HepG2 (cell line): ENCODE data around the gene HNRNPL. TPM values are rescaled to one million over a fixed set of nuclear protein-coding genes. Genes with fewer than 3 reads are reported as not detected.
A peak's percentile ranks its signal among the peaks of the same experiment; 100 is the strongest.

Experiments used
- AGO1 ChIP-seq: fragments of 200-400 bp; formaldehyde crosslinking; IDR thresholded peaks from 2 replicates; pipeline ENCODE4 v1.6.1; 2017; ENCODE audit warnings: mild to moderate bottlenecking, low read depth, low read length, moderate library complexity; ENCODE audit not compliant: poor library complexity, severe bottlenecking
- BHLHE40 ChIP-seq: IDR thresholded peaks from 2 replicates; pipeline ENCODE4 v1.6.1; 2011; ENCODE audit warnings: low read length, improper control_type of control experiment
- BRCA1 ChIP-seq: sonication (generic); formaldehyde crosslinking; IDR thresholded peaks from 2 replicates; pipeline ENCODE4 v1.4.0; 2020; ENCODE audit warnings: missing genetic modification reagents
- CREM ChIP-seq, 2 experiments: sonication (generic) in 1 of 2; formaldehyde crosslinking in 1 of 2; IDR thresholded peaks; 2 replicates each; pipeline versions ENCODE4 v1.4.0 to v1.6.1; 2016 to 2020; ENCODE audit warnings: antibody characterized with exemption in 1 of 2, mild to moderate bottlenecking in 1 of 2, missing genetic modification reagents in 1 of 2
- FOXP4 ChIP-seq: sonication (generic); formaldehyde crosslinking; IDR thresholded peaks from 2 replicates; pipeline ENCODE4 v1.4.0; 2020; ENCODE audit warnings: missing genetic modification reagents
- KMT2B ChIP-seq: IDR thresholded peaks from 2 replicates; pipeline ENCODE4 v1.6.1; 2016; ENCODE audit warnings: missing genetic modification reagents, missing compliant biosample characterization
- MAZ ChIP-seq, 2 experiments: sonication (generic) in 1 of 2; formaldehyde crosslinking in 1 of 2; IDR thresholded peaks; 2 replicates each; pipeline versions ENCODE4 v1.5.0 to v1.6.1; 2012 to 2020; ENCODE audit warnings: low read depth in 2 of 2, mild to moderate bottlenecking in 2 of 2, borderline replicate concordance in 1 of 2, improper control_type of control experiment in 1 of 2, low read length in 1 of 2, missing genetic modification reagents in 1 of 2, moderate library complexity in 1 of 2
- U2AF2 ChIP-seq: fragments of 200-400 bp; formaldehyde crosslinking; IDR thresholded peaks from 2 replicates; pipeline ENCODE4 v1.6.1; 2017; ENCODE audit warnings: low read depth, mild to moderate bottlenecking, low read length
- ZBTB49 ChIP-seq: sonication (generic); formaldehyde crosslinking; IDR thresholded peaks from 2 replicates; pipeline ENCODE4 v1.4.0; 2020; ENCODE audit warnings: missing genetic modification reagents, borderline replicate concordance
- ZFP36L2 ChIP-seq: sonication (generic); formaldehyde crosslinking; IDR thresholded peaks from 2 replicates; pipeline ENCODE4 v1.4.0; 2020; ENCODE audit warnings: missing genetic modification reagents
- ZHX1 ChIP-seq: sonication (generic); formaldehyde crosslinking; IDR thresholded peaks from 2 replicates; pipeline ENCODE4 v1.8.1; 2022; ENCODE audit warnings: low read depth, mild to moderate bottlenecking, missing genetic modification reagents
- ZNF629 ChIP-seq: sonication (generic); formaldehyde crosslinking; conservative IDR thresholded peaks from 2 replicates; pipeline ENCODE4 v1.5.0; 2020; ENCODE audit warnings: missing genetic modification reagents
- ZNF75D ChIP-seq: sonication (generic); formaldehyde crosslinking; IDR thresholded peaks from 2 replicates; pipeline ENCODE4 v1.8.1; 2023; ENCODE audit warnings: missing genetic modification reagents, mild to moderate bottlenecking, borderline replicate concordance
- polyA plus RNA-seq, 8 experiments: library from polyadenylated mRNA; depleted of rRNA in 3 of 8; stranded (reverse) in 7 of 8; unstranded in 1 of 8; fragments of >200 nt; fragmentation: Illumina TruSeq in 4 of 8; extraction: Trizol in 4 of 8; gene quantifications; 2 replicates each; pipeline versions ENCODE4 v1.2.1 to v1.2.3, GENCODE V29; 2011 to 2016; ENCODE audit warnings: low read depth in 4 of 8, missing spikeins in 1 of 8, mixed read lengths in 1 of 8; ENCODE audit not compliant: insufficient read depth in 1 of 8
- total RNA-seq, 5 experiments: library from RNA; depleted of rRNA; stranded (reverse); fragments of >200 nt; fragmentation: Illumina TruSeq; extraction: Trizol; gene quantifications; 2 replicates each; pipeline ENCODE4 v1.2.3, GENCODE V29; 2016; ENCODE audit warnings: low read depth in 1 of 5
- TF ChIP-seq, protein P1 (sequence below): sonication (generic); formaldehyde crosslinking; IDR thresholded peaks from 2 replicates; pipeline ENCODE4 v1.5.1; 2020; ENCODE audit warnings: mild to moderate bottlenecking, missing genetic modification reagents, borderline replicate concordance

The HNRNPL gene
- total and polyA plus RNA-seq, 2 of the 13 experiments (the other 11 are each of a cell fraction or from before 2014, with no cell fraction given), result 156 to 278 TPM

- TF ChIP-seq ZNF629 (CRISPR knock-in tag) (peak; percentile 29; the same call in 1 of the 2 replicates), MAZ (IDR thresholded peaks at IDR 0.05; ENCODE audit: borderline replicate concordance, low read depth, low read length) (no peak), MAZ (CRISPR knock-in tag; IDR thresholded peaks at IDR 0.05; ENCODE audit: low read depth) (no peak; the same call in 1 of the 2 replicates), U2AF2 (no peak), KMT2B (no peak), BHLHE40 (no peak), ZBTB49 (CRISPR knock-in tag) (no peak), ZNF75D (CRISPR knock-in tag) (no peak), BRCA1 (CRISPR knock-in tag) (no peak), CREM (IDR thresholded peaks at IDR 0.05) (no peak), CREM (CRISPR knock-in tag; IDR thresholded peaks at IDR 0.05) (no peak), AGO1 (no peak), ZFP36L2 (CRISPR knock-in tag) (no peak), FOXP4 (CRISPR knock-in tag) (no peak), ZHX1 (0 out of 2 replicates have a peak, but pooled peaks have one; percentile 13)
- TF ChIP-seq, protein P1, sequence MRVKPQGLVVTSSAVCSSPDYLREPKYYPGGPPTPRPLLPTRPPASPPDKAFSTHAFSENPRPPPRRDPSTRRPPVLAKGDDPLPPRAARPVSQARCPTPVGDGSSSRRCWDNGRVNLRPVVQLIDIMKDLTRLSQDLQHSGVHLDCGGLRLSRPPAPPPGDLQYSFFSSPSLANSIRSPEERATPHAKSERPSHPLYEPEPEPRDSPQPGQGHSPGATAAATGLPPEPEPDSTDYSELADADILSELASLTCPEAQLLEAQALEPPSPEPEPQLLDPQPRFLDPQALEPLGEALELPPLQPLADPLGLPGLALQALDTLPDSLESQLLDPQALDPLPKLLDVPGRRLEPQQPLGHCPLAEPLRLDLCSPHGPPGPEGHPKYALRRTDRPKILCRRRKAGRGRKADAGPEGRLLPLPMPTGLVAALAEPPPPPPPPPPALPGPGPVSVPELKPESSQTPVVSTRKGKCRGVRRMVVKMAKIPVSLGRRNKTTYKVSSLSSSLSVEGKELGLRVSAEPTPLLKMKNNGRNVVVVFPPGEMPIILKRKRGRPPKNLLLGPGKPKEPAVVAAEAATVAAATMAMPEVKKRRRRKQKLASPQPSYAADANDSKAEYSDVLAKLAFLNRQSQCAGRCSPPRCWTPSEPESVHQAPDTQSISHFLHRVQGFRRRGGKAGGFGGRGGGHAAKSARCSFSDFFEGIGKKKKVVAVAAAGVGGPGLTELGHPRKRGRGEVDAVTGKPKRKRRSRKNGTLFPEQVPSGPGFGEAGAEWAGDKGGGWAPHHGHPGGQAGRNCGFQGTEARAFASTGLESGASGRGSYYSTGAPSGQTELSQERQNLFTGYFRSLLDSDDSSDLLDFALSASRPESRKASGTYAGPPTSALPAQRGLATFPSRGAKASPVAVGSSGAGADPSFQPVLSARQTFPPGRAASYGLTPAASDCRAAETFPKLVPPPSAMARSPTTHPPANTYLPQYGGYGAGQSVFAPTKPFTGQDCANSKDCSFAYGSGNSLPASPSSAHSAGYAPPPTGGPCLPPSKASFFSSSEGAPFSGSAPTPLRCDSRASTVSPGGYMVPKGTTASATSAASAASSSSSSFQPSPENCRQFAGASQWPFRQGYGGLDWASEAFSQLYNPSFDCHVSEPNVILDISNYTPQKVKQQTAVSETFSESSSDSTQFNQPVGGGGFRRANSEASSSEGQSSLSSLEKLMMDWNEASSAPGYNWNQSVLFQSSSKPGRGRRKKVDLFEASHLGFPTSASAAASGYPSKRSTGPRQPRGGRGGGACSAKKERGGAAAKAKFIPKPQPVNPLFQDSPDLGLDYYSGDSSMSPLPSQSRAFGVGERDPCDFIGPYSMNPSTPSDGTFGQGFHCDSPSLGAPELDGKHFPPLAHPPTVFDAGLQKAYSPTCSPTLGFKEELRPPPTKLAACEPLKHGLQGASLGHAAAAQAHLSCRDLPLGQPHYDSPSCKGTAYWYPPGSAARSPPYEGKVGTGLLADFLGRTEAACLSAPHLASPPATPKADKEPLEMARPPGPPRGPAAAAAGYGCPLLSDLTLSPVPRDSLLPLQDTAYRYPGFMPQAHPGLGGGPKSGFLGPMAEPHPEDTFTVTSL (CRISPR knock-in tag), result no peak
These were observed 2.7 kb upstream of the HNRNPL start (continued) for GRCh38 chr19:38852231-38853044.
